GM21529 (cell line): ENCODE results near the gene CCR5.
"Not testable (repeated sequence)": the region's sequence is repeated elsewhere in the genome, so short reads cannot be mapped to it uniquely, and the experiment has no call there.

Experiments used
- ATAC-seq: cut with Tn5 transposase; IDR thresholded peaks from one replicate; pipeline ENCODE4 v1.9.1; 2021; ENCODE audit not compliant: unreplicated experiment

Gene CCR5

GRCh38 chr3:46383211-46383950 lies 12.6 kb downstream of the CCR5 start:
- no peak for ATAC-seq

GRCh38 chr3:46383951-46384330 lies 13.2 kb downstream of the CCR5 start:
- ATAC-seq = no peak

- no peak for ATAC-seq
These were observed 15.5 kb downstream of the CCR5 start for GRCh38 chr3:46386205-46386604.

GRCh38 chr3:46388847-46389246 lies 18.1 kb downstream of the CCR5 start:
- ATAC-seq = not testable (repeated sequence)

- no peak for ATAC-seq
These were observed 18.6 kb downstream of the CCR5 start for GRCh38 chr3:46389306-46389705.

- ATAC-seq = not testable (repeated sequence)
These were observed 20.8 kb downstream of the CCR5 start for GRCh38 chr3:46391526-46391925.

GRCh38 chr3:46393011-46393410 lies 22.3 kb downstream of the CCR5 start:
- ATAC-seq = no peak

GRCh38 chr3:46393554-46394434 lies 23.0 kb downstream of the CCR5 start:
- ATAC-seq = no peak

- no peak for ATAC-seq
These were observed 24.5 kb downstream of the CCR5 start for GRCh38 chr3:46395210-46395661.

GRCh38 chr3:46395766-46396530 lies 25.2 kb downstream of the CCR5 start:
- ATAC-seq = no peak

- ATAC-seq = no peak
These were observed 26.4 kb downstream of the CCR5 start for GRCh38 chr3:46397111-46397510.

GRCh38 chr3:46398186-46398955 lies 27.6 kb downstream of the CCR5 start:
- no peak for ATAC-seq

GRCh38 chr3:46399098-46399497 lies 28.4 kb downstream of the CCR5 start:
- ATAC-seq = no peak

GRCh38 chr3:46399557-46399956 lies 28.8 kb downstream of the CCR5 start:
- no peak for ATAC-seq

GRCh38 chr3:46400000-46400734 lies 29.4 kb downstream of the CCR5 start:
- ATAC-seq = no peak

- no peak for ATAC-seq
These were observed 30.1 kb downstream of the CCR5 start for GRCh38 chr3:46400846-46401245.

GRCh38 chr3:46401579-46401978 lies 30.8 kb downstream of the CCR5 start:
- no peak for ATAC-seq

- not testable (repeated sequence) for ATAC-seq
These were observed 32.2 kb downstream of the CCR5 start for GRCh38 chr3:46402902-46403301.

GRCh38 chr3:46405301-46406019 lies 34.7 kb downstream of the CCR5 start:
- ATAC-seq = no peak
